ENCODE data around the gene AMBRA1.

Gene AMBRA1

DNA sequence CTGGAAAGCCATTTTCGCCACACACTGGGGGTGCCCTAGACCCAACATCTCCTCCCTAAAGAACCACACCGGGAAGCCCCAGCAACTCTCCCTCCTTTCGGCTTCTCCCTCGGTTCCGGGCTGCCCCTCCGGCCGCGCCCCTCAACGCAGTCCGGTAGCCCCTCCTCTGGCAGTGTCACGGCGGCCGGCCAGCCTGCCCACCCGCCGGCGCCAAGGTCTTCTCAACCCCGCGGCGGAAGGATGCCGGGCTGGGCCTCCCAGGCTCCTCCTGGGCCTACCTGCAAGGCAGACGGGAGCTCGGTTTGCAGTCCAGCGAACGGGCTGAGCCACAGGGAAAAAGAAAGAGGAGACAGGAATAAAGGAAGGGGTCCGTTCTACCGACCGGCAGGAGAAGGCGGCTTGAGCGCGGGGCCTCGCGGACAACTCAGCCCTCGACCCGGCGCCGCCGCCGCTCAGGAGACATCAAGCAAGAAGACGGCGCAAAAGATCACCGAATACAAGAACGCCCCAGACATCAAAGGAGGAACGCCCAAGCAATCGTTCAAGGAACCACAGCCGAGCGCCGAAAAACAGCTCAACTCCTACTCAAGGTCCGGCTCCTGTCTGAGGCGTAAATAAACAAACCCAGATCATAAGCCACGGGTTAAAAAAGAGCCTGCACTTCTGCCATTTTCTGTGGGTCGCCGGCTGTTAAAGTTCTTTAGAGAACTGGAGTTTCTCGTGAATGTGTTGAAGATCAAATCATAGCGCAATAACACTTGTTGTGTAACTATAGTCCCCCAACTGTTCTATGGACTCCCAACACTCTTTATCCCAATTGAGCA lies at the start of gene AMBRA1:
Gene AMBRA1, minus strand, starts transcription at position 474 of the 824 bp plus-strand sequence. CDS start 45,643 bp downstream, outside the sequence.
- peak; percentile 84 for DNase-seq

DNA sequence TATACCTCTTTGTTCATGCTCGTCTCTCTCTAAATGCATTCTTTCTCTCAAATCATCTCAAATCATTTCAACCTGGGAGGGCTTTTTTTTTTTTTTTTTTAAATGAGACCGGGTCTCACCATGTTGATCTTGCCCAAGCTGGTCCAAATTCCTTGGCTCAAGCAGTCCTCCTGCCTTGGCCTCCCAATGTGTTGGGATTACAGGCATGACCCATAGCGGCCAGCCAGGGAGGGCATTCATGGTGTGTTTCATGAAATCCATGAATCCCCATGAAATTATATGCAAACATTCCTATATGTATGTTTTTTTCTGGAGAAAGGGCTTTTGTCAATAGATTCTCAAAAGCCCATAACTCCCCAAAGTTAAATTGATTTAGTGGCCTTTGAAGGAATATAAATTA lies 49.7 kb upstream of the AMBRA1 start:
- DNase-seq = no peak

DNA sequence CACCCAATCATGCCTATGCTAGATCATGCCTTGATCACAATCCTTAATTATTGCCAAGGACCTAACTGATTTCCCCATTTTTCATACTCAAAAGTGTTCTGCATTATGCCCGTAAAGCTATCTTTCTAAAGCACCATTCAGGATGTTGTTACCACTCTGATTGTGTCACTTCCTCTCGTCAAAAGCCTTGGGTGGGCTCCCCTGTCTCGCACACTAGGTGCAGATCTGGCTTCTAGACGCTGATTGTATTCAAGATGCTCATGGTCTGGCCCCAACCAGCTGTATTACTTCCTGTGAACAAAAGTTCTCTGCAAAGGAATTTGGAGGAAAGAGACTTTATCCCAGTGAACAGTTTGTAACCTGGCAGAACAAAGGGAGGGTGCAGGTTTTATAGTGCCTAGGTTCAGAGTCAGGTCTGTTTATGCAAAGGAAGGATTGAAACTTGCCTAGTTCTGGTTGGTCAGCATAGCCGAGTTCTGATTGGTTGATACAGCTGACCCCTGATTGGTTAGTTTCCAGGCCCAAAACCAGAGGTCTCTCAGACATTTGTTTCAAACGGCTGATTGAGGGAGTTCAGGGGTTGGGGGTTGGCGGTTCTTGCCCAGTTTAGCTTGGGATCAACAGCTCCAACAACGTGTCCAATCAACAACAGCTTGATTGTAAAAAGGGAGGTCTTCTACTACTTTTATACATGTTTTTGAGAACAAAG lies 49.0 kb upstream of the AMBRA1 start:
- no peak for DNase-seq

DNA sequence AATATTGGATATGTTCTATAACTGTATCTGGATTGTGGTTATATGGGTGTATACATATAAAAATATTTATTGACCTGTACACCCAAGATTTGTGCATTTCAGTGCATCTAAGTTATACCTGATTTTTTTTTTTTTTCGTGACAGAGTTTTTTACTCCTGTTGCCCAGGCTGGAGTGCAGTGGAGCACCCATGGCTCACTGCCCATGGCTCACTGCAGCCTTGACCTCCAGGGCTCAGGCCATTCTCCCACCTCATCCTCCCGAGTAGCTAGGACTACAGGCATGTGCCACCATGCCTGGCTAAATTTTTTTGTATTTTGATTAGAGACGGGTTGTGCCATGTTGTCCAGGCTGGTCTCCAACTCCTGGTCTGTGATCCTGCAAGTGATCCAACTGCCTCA lies 47.8 kb upstream of the AMBRA1 start:
- DNase-seq = no peak

GRCh38 chr11:46640036-46640788 lies 46.4 kb upstream of the AMBRA1 start:
- DNase-seq = no peak

- DNase-seq = no peak
Measured at GRCh38 chr11:46639197-46639839, 45.5 kb upstream of the AMBRA1 start.

DNA sequence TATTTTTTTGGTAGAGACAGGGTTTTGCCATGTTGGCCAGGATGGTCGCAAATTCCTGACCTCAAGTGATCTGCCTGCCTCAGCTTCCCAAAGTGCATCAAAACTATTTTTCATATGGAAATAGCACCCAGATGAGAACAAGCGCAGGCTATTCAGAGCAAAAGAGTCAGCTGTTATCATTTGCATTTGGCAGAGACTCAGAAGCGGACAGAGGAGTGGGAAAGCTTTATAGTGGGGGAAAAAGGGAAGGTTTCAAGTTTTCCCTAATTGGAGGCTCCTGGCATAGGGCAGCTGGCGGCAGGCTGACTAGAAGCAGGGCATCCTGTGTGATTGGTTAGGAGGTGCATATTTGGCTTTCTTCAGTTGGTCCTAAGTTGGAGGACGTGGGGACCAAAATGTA lies 43.7 kb upstream of the AMBRA1 start:
- no peak for DNase-seq

DNA sequence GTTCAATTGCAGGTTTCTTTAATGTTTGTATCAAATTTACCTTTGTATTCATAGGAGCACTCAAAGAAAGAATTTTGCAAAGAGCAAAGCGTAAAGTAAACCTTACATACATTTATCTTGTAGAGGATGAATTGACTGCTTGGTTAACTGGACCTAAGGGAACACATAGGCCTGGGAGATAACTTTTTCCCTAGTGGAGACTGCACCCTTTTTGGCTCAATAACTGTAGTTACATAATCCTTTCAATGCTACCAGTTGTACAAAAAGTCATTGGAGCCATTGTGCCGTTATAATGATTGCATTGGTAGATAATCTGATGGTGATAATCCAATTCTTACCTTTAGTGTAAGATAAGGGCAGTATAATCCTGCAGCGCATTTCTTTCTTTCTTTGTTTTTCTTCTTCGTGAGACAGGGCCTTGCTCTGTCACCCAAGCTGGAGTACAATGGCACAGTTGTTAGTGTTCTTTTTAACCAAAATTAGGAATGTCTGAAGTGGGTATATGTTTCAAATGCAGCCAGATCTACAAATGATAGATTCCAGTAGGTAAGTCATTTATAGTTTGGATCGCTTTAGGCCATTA lies 41.8 kb upstream of the AMBRA1 start:
- no peak for DNase-seq

DNA sequence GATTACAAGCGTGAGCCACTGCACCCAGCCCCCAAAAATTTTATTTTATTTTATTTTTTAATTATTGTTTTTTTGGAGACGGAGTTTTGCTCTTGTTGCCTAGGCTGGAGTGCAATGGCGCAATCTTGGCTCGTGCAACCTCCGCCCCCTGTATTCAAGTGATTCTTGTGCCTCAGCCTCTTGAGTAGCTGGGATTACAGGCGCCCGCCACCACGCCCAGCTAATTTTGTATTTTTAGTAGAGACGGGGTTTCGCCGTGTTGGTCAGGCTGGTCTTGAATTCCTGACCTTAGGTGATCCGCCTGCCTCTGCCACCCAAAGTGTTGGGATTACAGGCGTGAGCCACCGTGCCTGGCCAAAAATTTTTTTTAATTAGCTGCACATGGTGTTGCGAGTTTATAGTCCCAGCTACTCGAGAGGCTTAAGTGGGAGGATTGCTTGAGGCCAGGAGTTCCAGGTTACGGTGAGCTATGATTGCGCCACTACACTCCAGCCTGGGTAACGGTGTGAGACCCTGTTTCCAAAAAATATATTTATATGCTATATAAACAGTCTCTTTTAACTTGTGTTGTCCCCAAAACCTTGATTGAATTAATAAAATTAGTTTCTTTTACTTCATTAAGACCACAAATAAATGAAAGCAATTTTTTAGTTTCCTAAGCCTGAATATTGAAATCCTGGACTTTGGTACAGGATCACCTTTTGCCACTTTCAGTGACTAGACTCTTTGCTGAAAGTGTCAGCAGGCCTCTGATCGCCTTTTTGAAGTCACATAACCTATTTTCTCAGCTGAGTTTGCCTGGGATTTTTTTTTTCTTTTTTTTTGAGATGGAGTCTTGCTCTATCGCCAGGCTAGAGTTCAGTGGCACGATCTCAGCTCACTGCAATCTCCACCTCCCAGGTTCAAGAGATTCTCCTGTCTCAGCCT lies 39.7 kb upstream of the AMBRA1 start:
- DNase-seq = no peak

- DNase-seq = no peak
Measured at GRCh38 chr11:46632502-46632901, 38.7 kb upstream of the AMBRA1 start.

DNA sequence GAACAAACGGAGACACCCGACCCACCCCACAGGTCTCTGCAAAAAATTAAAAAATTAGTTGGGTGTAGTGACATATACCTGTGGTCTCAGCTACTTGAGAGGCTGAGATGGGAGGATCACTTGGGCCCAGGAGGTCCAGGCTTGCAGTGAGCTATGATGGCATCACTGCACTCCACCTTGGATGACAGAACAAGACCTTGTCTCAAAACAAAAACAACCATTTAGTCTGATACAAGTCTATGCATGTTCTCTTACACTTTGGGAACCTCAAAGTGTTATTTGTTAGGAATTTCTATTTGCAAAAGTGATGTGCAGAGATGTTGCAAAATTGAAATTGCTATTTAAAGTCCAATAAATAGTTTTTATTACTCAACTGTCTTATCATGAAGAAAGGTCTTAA lies 37.9 kb upstream of the AMBRA1 start:
- DNase-seq = no peak

DNA sequence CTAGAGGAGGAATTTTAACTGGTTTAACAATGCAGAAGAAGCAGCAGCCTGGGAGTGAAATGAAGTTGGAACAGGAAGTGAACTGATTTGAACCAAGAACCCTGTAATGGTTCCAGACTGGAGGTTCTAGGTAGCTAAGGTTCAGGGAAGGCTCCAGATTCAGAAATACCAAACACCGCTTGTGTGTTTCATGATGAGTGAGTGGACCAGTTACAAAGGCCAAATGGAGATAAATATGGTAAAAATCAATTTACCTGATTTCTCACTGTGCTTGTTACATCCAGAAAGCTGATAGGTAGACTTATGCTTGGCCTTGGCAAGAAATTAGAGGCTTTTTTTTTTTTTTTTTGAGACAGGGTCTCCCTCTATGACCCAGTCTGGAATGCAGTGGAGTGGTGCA lies 36.4 kb upstream of the AMBRA1 start:
- no peak for DNase-seq

- DNase-seq = no peak
Measured at GRCh38 chr11:46628961-46629360, 35.1 kb upstream of the AMBRA1 start.

DNA sequence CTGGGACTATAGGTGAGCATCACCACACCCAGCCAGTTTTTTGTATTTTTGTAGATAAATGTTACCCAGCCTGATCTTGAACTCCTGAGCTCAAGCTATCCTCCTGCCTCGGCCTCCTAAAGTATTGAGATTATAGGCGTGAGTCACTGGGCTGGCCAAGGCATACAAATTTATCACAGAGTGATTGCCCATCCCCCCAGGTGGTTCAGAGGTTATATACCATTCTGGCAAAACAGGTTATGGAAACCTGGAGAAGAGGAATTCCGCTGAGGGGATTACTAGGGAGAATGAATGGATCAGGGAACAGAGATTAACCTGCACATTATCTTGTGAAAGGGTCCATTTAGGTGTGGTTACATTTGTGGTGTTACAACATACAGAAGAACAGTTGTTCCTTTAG lies 31.6 kb upstream of the AMBRA1 start:
- no peak for DNase-seq

GRCh38 chr11:46618837-46619236 lies 25.0 kb upstream of the AMBRA1 start:
- no peak for DNase-seq

- DNase-seq = no peak
Measured at GRCh38 chr11:46617972-46618314, 24.1 kb upstream of the AMBRA1 start.

- DNase-seq = peak; percentile 96
Measured at GRCh38 chr11:46617134-46617971, 23.5 kb upstream of the AMBRA1 start, which contains the start of the genes ATG13 and HARBI1. Gene ATG13, plus strand, starts transcription at chr11:46617553. Its CDS starts 26,739 bp downstream, at chr11:46644292. Gene HARBI1, minus strand, starts transcription at chr11:46617227. Its CDS starts 990 bp downstream, at chr11:46616237.

DNA sequence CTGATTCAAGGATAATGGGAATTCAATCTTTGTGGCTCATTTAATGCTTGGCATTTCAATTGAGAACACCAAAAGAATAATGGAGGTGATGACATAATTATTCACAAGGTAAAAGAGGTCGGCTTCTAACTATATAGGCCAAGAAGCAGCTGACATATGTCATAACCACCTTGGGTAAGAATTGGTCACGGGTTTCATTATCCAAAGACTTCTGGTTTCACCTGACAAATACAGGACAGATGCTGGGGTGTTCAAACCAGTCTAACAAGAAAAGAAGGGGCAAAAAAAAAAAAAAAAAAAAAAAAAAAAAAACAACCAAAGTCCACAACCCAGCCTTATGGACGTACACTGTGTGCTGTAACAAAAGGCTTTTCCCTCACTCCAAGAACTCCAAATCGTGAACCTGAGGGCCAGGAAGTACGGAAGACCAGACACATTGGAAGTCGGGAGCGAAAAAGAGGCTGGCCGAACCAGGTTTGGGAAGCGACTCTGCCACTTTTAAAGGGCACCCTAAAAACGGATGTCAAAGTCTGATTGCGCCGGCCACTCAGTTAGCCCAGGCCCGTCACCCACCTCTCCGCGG lies 22.8 kb upstream of the AMBRA1 start:
- DNase-seq = no peak

DNA sequence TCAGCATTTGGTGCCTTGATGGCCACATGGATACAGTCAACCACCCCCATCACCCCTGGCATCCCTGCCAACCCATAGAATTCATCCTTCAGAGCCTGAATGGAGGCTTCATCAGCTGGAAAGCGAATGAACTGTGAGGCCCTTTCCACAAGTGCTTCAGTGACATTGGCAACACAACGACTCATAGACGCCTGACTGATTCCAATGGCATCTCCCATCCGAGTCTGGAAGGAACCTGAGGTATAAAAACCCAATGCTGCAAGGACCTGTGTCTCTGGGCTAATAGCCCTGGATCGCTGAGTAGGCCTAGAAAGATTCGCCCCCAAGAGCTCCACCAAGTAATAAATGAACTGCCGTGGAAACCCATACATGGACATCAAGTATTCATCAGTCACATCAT lies 21.9 kb upstream of the AMBRA1 start:
- no peak for DNase-seq

GRCh38 chr11:46612326-46612725 lies 18.5 kb upstream of the AMBRA1 start:
- DNase-seq = no peak
